Tibial artery (tissue), 4 donors: ENCODE measurements around the gene MYZAP.

Experiments used
- DNase-seq, 2 donors: peaks; one replicate each; pipeline ENCODE4 v3.0.0-alpha.2; 2019
- H3K27ac ChIP-seq, 2 donors: fragments of 200-600 bp; sonication (generic) in 1 of 2; 1 replicate in 1 of 2; 2 replicates in 1 of 2; pipeline ENCODE4 v1.5.1; 2018 to 2019; ENCODE audit warnings: mild to moderate bottlenecking in 1 of 2
- H3K27me3 ChIP-seq, 2 donors: fragments of 200-600 bp; sonication (generic) in 1 of 2; one replicate each; pipeline versions ENCODE4 v1.5.1 to v1.6.0; 2016 to 2019
- H3K36me3 ChIP-seq, 3 donors: fragments of 200-600 bp; sonication (generic) in 2 of 3; one replicate each; pipeline ENCODE4 v1.5.1; 2016 to 2019; ENCODE audit warnings: mild to moderate bottlenecking in 2 of 3
- H3K4me1 ChIP-seq, 4 donors: fragments of 200-600 bp; sonication (generic) in 2 of 4; 1 replicate in 3 of 4; 2 replicates in 1 of 4; pipeline ENCODE4 v1.5.1; 2016 to 2019
- H3K4me3 ChIP-seq, 2 donors: fragments of 200-600 bp; sonication (generic) in 1 of 2; 1 replicate in 1 of 2; 2 replicates in 1 of 2; pipeline ENCODE4 v1.5.1; 2018 to 2019; ENCODE audit warnings: mild to moderate bottlenecking in 2 of 2
- H3K9me3 ChIP-seq, 3 donors: fragments of 200-600 bp; sonication (generic) in 1 of 3; one replicate each; pipeline ENCODE4 v1.5.1; 2016 to 2019
- CTCF ChIP-seq, 2 experiments: fragments of 200-600 bp in 1 of 2; fragments of 450-650 bp in 1 of 2; IDR thresholded peaks; one replicate each; pipeline ENCODE4 v1.5.1; 2017 to 2019; ENCODE audit warnings: antibody characterized with exemption in 2 of 2, mild to moderate bottlenecking in 1 of 2, moderate library complexity in 1 of 2
- intact Hi-C: fragments of 100-400 bp; cut with DNase I; formaldehyde crosslinking; loops from one replicate; pipeline ENCODE4 v1.15.0; 2023; ENCODE audit warnings: low total_unique reads

MYZAP gene

GRCh38 chr15:57654153-57654852 lies 62.6 kb downstream of the MYZAP start:
- TF ChIP-seq CTCF (IDR thresholded peaks at IDR 0.05), result no peak
- no peaks in the 10 kb centered on the region for H3K4me1 ChIP-seq
- H3K4me3 ChIP-seq, result no peak overlapping the region
- H3K36me3 ChIP-seq, result no peaks in the 10 kb centered on the region
- H3K27ac ChIP-seq, result no peak overlapping the region
- no peaks in the 10 kb centered on the region for H3K27me3 ChIP-seq
- H3K9me3 ChIP-seq, result no peaks in the 10 kb centered on the region
- intact Hi-C loops, result no loop called here
- DNase-seq, result no peak

GRCh38 chr15:57655053-57655452 lies 63.3 kb downstream of the MYZAP start:
- no peaks in the 10 kb centered on the region for H3K36me3 ChIP-seq
- no peaks in the 10 kb centered on the region for H3K9me3 ChIP-seq
- TF ChIP-seq CTCF (IDR thresholded peaks at IDR 0.05), result no peak
- DNase-seq, result no peak
- no peak overlapping the region for H3K27ac ChIP-seq
- H3K4me3 ChIP-seq, result no peak overlapping the region
- H3K27me3 ChIP-seq, result no peaks in the 10 kb centered on the region
- H3K4me1 ChIP-seq, result no peaks in the 10 kb centered on the region
- intact Hi-C loops, result no loop called here

- Histone ChIP-seq H3K36me3 (no peaks in the 10 kb centered on the region), H3K4me1 (no peaks in the 10 kb centered on the region), H3K4me3 (no peak overlapping the region), H3K27me3 (no peaks in the 10 kb centered on the region), H3K9me3 (no peaks in the 10 kb centered on the region), H3K27ac (no peak overlapping the region)
- TF ChIP-seq CTCF (IDR thresholded peaks at IDR 0.05), result no peak
- intact Hi-C loops, result no loop called here
- no peak for DNase-seq
Observed at GRCh38 chr15:57655809-57656208, 64.1 kb downstream of the MYZAP start.

GRCh38 chr15:57656434-57656833 lies 64.7 kb downstream of the MYZAP start:
- intact Hi-C loops, result no loop called here
- H3K27ac ChIP-seq, result no peak overlapping the region
- H3K36me3 ChIP-seq, result no peaks in the 10 kb centered on the region
- no peaks in the 10 kb centered on the region for H3K27me3 ChIP-seq
- no peaks in the 10 kb centered on the region for H3K4me1 ChIP-seq
- no peak for DNase-seq
- H3K4me3 ChIP-seq, result no peak overlapping the region
- no peaks in the 10 kb centered on the region for H3K9me3 ChIP-seq
- TF ChIP-seq CTCF (IDR thresholded peaks at IDR 0.05), result no peak

- no peak for DNase-seq
- no peak overlapping the region for H3K27ac ChIP-seq
- no peaks in the 10 kb centered on the region for H3K4me1 ChIP-seq
- H3K4me3 ChIP-seq, result no peak overlapping the region
- intact Hi-C loops, result no loop called here
- H3K36me3 ChIP-seq, result no peaks in the 10 kb centered on the region
- H3K27me3 ChIP-seq, result no peaks in the 10 kb centered on the region
- no peaks in the 10 kb centered on the region for H3K9me3 ChIP-seq
- TF ChIP-seq CTCF (IDR thresholded peaks at IDR 0.05), result no peak
Observed at GRCh38 chr15:57657619-57658018, 65.9 kb downstream of the MYZAP start.
